ENCODE data around the gene SLC32A1.

DNA sequence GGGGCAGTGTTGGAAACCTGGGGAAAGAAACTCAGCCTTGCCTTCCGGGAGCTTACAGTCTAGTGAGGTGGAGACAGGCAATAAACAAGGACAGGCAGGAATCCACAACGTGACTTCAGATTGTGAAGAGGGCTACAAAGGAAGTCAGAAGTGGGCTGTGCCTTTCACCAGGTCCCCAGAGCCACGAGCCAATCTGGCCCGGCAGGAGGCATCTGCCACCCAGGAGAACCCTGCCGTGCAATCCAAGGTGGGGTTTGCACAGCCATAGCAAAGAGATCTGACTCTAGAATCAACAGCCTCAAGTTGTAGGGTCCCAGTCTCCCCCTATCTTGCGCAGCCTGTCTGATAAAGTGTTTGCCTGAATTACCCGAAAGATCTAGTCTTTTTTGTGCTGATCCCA lies 5.5 kb downstream of the SLC32A1 start:
- TF ChIP-seq, protein P1, sequence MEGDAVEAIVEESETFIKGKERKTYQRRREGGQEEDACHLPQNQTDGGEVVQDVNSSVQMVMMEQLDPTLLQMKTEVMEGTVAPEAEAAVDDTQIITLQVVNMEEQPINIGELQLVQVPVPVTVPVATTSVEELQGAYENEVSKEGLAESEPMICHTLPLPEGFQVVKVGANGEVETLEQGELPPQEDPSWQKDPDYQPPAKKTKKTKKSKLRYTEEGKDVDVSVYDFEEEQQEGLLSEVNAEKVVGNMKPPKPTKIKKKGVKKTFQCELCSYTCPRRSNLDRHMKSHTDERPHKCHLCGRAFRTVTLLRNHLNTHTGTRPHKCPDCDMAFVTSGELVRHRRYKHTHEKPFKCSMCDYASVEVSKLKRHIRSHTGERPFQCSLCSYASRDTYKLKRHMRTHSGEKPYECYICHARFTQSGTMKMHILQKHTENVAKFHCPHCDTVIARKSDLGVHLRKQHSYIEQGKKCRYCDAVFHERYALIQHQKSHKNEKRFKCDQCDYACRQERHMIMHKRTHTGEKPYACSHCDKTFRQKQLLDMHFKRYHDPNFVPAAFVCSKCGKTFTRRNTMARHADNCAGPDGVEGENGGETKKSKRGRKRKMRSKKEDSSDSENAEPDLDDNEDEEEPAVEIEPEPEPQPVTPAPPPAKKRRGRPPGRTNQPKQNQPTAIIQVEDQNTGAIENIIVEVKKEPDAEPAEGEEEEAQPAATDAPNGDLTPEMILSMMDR (IDR thresholded peaks at IDR 0.05 in 8 of 11, conservative IDR thresholded peaks at IDR 0.05 in 3 of 11), result no peak
- TF ChIP-seq POLR2A (IDR thresholded peaks at IDR 0.05), result no peak

Data from spleen (tissue), 7 donors.